Endothelial cell of umbilical vein (primary cell): ENCODE measurements around the gene B4GALNT3. TPM values are rescaled to one million over a fixed set of nuclear protein-coding genes. Genes with fewer than 3 reads are reported as not detected.

Experiments
- BruUV-seq: library from RNA; stranded (reverse); fragments of 400-500 nt; replicated peaks from 2 replicates; lab custom pipeline; 2021; lab: Mats Ljungman, UMichigan
- CTCF ChIA-PET: fragments of 300-600, 350-600 bp; sonication (Branson Sonifier 250); formaldehyde crosslinking; loops from one replicate; lab custom pipeline; 2021; ENCODE audit warnings: antibody characterized with exemption, inconsistent platforms; lab: Charles Lee
- POLR2A ChIA-PET: fragments of 300-600, 350-600 bp; sonication (Branson Sonifier 250); formaldehyde crosslinking; loops from one replicate; lab custom pipeline; 2021; ENCODE audit warnings: antibody characterized with exemption, inconsistent platforms; lab: Charles Lee
- DNase-seq: peaks from one replicate; pipeline ENCODE4 v3.0.0-alpha.2; 2011; ENCODE audit warnings: low read depth, low spot score
- FAIRE-seq: peaks from 2 replicates; lab custom pipeline; 2011; peaks lifted over from hg19 to GRCh38; lab: Jason Lieb, UNC
- H2AFZ ChIP-seq: 2 replicates; pipeline ENCODE4 v1.6.0; 2012; ENCODE audit warnings: low read depth, low read length, control low read depth, inconsistent platforms
- H3K27ac ChIP-seq: 2 replicates; pipeline ENCODE4 v1.5.1; 2011; ENCODE audit warnings: low read depth, mild to moderate bottlenecking, control low read depth, low read length, moderate library complexity; ENCODE audit not compliant: insufficient read depth
- H3K27me3 ChIP-seq, 2 experiments: 2 replicates each; pipeline versions ENCODE4 v1.6.0 to v1.6.1; 2011; ENCODE audit warnings: low read length in 2 of 2, mixed read lengths in 1 of 2; ENCODE audit not compliant: control insufficient read depth in 2 of 2, insufficient read depth in 2 of 2
- H3K36me3 ChIP-seq, 2 experiments: 2 replicates in 1 of 2; 3 replicates in 1 of 2; pipeline ENCODE4 v1.5.1; 2011; ENCODE audit warnings: low read length in 2 of 2, mild to moderate bottlenecking in 1 of 2, moderate library complexity in 1 of 2; ENCODE audit not compliant: control insufficient read depth in 2 of 2, insufficient read depth in 2 of 2; ENCODE audit errors: extremely low read depth in 1 of 2
- H3K4me1 ChIP-seq: 3 replicates; pipeline ENCODE4 v1.5.1; 2011; ENCODE audit warnings: mild to moderate bottlenecking, low read length; ENCODE audit not compliant: control insufficient read depth, insufficient read depth; ENCODE audit errors: extremely low read depth
- H3K4me2 ChIP-seq: 2 replicates; pipeline ENCODE4 v1.6.1; 2011; ENCODE audit warnings: low read length, control low read depth, mixed read lengths; ENCODE audit not compliant: insufficient read depth
- H3K4me3 ChIP-seq, 3 experiments: fragments of 200-600 bp in 1 of 3; sonication (generic), shearing (Covaris generic) in 1 of 3; replicated peaks in 1 of 3; 2 replicates each; pipeline ENCODE4 v1.5.1; 2011 to 2016; ENCODE audit warnings: control low read depth in 3 of 3, low read length in 3 of 3, mild to moderate bottlenecking in 2 of 3, inconsistent platforms in 1 of 3, low read depth in 1 of 3, moderate library complexity in 1 of 3; ENCODE audit not compliant: insufficient read depth in 1 of 3
- H3K79me2 ChIP-seq: 2 replicates; pipeline ENCODE4 v1.6.0; 2012; ENCODE audit warnings: low read length, inconsistent platforms; ENCODE audit not compliant: control insufficient read depth, insufficient read depth
- H3K9ac ChIP-seq: replicated peaks from 2 replicates; pipeline ENCODE3; 2011; ENCODE audit warnings: low read length, control low read depth; ENCODE audit not compliant: insufficient read depth; ENCODE audit errors: extremely low read depth
- H3K9me1 ChIP-seq: replicated peaks from 3 replicates; pipeline ENCODE4 v1.6.0; 2011; ENCODE audit warnings: mild to moderate bottlenecking, low read length; ENCODE audit not compliant: control insufficient read depth, insufficient read depth; ENCODE audit errors: extremely low read depth
- H3K9me3 ChIP-seq: replicated peaks from 2 replicates; pipeline ENCODE4 v1.5.1; 2012; ENCODE audit warnings: low read length, inconsistent platforms; ENCODE audit not compliant: control insufficient read depth, insufficient read depth
- H4K20me1 ChIP-seq: replicated peaks from 2 replicates; pipeline ENCODE3; 2011; ENCODE audit warnings: mild to moderate bottlenecking, low read length; ENCODE audit not compliant: control insufficient read depth, insufficient read depth; ENCODE audit errors: extremely low read depth
- CTCF ChIP-seq, 2 donors: IDR thresholded peaks; 1 replicate in 1 of 2; 2 replicates in 1 of 2; pipeline ENCODE4 v1.5.1; 2011; ENCODE audit warnings: low read length in 2 of 2, mild to moderate bottlenecking in 2 of 2, moderate library complexity in 2 of 2, control low read depth in 1 of 2, inconsistent platforms in 1 of 2, low read depth in 1 of 2; ENCODE audit not compliant: insufficient read depth in 1 of 2; ENCODE audit errors: extremely low read depth in 1 of 2
- EZH2 ChIP-seq: IDR thresholded peaks from 2 replicates; pipeline ENCODE4 v1.6.1; 2012; ENCODE audit warnings: borderline replicate concordance, low read depth, mild to moderate bottlenecking, moderate library complexity, low read length, inconsistent platforms; ENCODE audit not compliant: severe bottlenecking
- MAX ChIP-seq: IDR thresholded peaks from 2 replicates; pipeline ENCODE4 v1.6.1; 2011; ENCODE audit not compliant: insufficient read depth, insufficient read length
- POLR2A ChIP-seq: IDR thresholded peaks from 2 replicates; pipeline ENCODE4 v1.6.1; 2012; ENCODE audit warnings: low read depth, mild to moderate bottlenecking, control low read depth, low read length
- POLR2AphosphoS5 ChIP-seq: IDR thresholded peaks from 2 replicates; pipeline ENCODE4 v1.6.1; 2012; ENCODE audit warnings: low read depth, mild to moderate bottlenecking, control low read depth, low read length, moderate library complexity; ENCODE audit not compliant: insufficient read depth
- dilution Hi-C: fragments of 300-500 bp; cut with MboI; formaldehyde crosslinking; loops from one replicate; pipeline ENCODE4 v1.15.0; 2019; ENCODE audit warnings: low sequenced_read_pairs; ENCODE audit not compliant: extremely low pct_ligation_motif_present
- intact Hi-C: fragments of 100-400 bp; cut with micrococcal nuclease; formaldehyde crosslinking; loops from one replicate; pipeline ENCODE4 v1.10.0; 2022
- polyA plus RNA-seq, 4 experiments: library from polyadenylated mRNA; depleted of rRNA in 3 of 4; stranded (reverse) in 3 of 4; unstranded in 1 of 4; fragments of >200 nt; gene quantifications; 2 replicates each; pipeline versions ENCODE4 v1.2.1 to v1.2.3, GENCODE V29; 2011 to 2012; ENCODE audit warnings: missing spikeins in 1 of 4
- total RNA-seq: library from RNA; stranded (reverse); gene quantifications from 2 replicates; pipeline ENCODE4 v1.2.3, GENCODE V29; 2021

Gene B4GALNT3
- total and polyA plus RNA-seq, 2 donors (not counting 3 experiments of a cell fraction or from before 2014, with no cell fraction given): 0.07 TPM; not detected in 1

GRCh38 chr12:539540-540310 is 80.0 kb downstream of the B4GALNT3 start:
- ChIA-PET POLR2A (interaction anchor here (2.3 kb wide), 1 partner anchor 30 kb away, joined by 6 read pairs; no protein-coding TSS in a partner anchor), CTCF (interaction anchor here (0.6 to 8.1 kb wide), 6 partner anchors 7 to 98 kb away, joined by 3 to 119 read pairs (median 9); no protein-coding TSS in a partner anchor)
- no peaks in the 10 kb centered on the region for H3K79me2 ChIP-seq
- no peaks in the 10 kb centered on the region for H4K20me1 ChIP-seq
- H3K4me2 ChIP-seq: no peak overlapping the region
- FAIRE-seq (no peak), DNase-seq (no peak)
- no peaks in the 10 kb centered on the region for H3K9me3 ChIP-seq
- H3K4me3 ChIP-seq: no peak overlapping the region
- peaks cover 13% of the 10 kb centered on the region for H3K4me1 ChIP-seq
- no peak overlapping the region for H2AFZ ChIP-seq
- peaks cover 15 to 19% of the 10 kb centered on the region in 2 experiments for H3K27me3 ChIP-seq
- H3K9ac ChIP-seq: no peak overlapping the region
- no peaks in the 10 kb centered on the region for H3K9me1 ChIP-seq
- H3K36me3 ChIP-seq: no peaks in the 10 kb centered on the region
- TF ChIP-seq POLR2AphosphoS5 (no peak), CTCF (IDR thresholded peaks at IDR 0.05; ENCODE audit: extremely low read depth in 1 of 2, insufficient read depth in 1 of 2, low read depth in 1 of 2, low read length in 2 of 2) (no peak), EZH2 (no peak), POLR2A (no peak), MAX (no peak)
- no peak overlapping the region for H3K27ac ChIP-seq
- intact Hi-C loops (loop anchor here (2.0 kb wide), 1 partner anchor 97 kb away; no protein-coding TSS in a partner anchor), dilution Hi-C loops (no loop called here)
- BruUV-seq: no TSS peak
